IPS-20b (cell line): Measurements from ENCODE around the gene GNS.

Experiments
- H3K27ac ChIP-seq: one replicate; pipeline ENCODE4 v1.5.1; 2013; ENCODE audit warnings: low read length
- H3K27me3 ChIP-seq: 2 replicates; pipeline ENCODE4 v1.6.1; 2013; ENCODE audit warnings: mild to moderate bottlenecking, low read length, inconsistent platforms; ENCODE audit not compliant: insufficient read depth
- H3K36me3 ChIP-seq: 2 replicates; pipeline ENCODE4 v1.6.1; 2013; ENCODE audit warnings: low read depth, mild to moderate bottlenecking, inconsistent platforms, low read length, moderate library complexity; ENCODE audit not compliant: insufficient read depth
- H3K4me1 ChIP-seq: 2 replicates; pipeline ENCODE4 v1.6.1; 2013; ENCODE audit warnings: mild to moderate bottlenecking, control low read depth, inconsistent platforms, low read length, moderate library complexity; ENCODE audit not compliant: insufficient read depth
- H3K4me3 ChIP-seq: 2 replicates; pipeline ENCODE4 v1.5.1; 2013; ENCODE audit warnings: mild to moderate bottlenecking, low read length, inconsistent platforms
- H3K9ac ChIP-seq: 2 replicates; pipeline ENCODE4 v1.6.1; 2013; ENCODE audit warnings: low read depth, mild to moderate bottlenecking, inconsistent platforms, low read length, moderate library complexity
- H3K9me3 ChIP-seq: 2 replicates; pipeline ENCODE4 v1.6.1; 2013; ENCODE audit warnings: mild to moderate bottlenecking, low read depth, low read length, inconsistent platforms; ENCODE audit not compliant: insufficient read depth

GNS gene

GRCh38 chr12:64707362-64707761 is 51.8 kb downstream of the GNS start:
- Histone ChIP-seq H3K9me3 (no peaks in the 10 kb centered on the region), H3K27me3 (no peaks in the 10 kb centered on the region), H3K36me3 (no peaks in the 10 kb centered on the region)

GRCh38 chr12:64706857-64707256 is 52.3 kb downstream of the GNS start:
- Histone ChIP-seq H3K4me3 (no peak overlapping the region), H3K4me1 (no peaks in the 10 kb centered on the region), H3K36me3 (no peaks in the 10 kb centered on the region), H3K9ac (no peak overlapping the region), H3K27me3 (no peaks in the 10 kb centered on the region), H3K9me3 (no peaks in the 10 kb centered on the region), H3K27ac (no peak overlapping the region)

More at GRCh38 chr12:64707362-64707761, 51.8 kb downstream of the GNS start:
- Histone ChIP-seq H3K9ac (no peak overlapping the region), H3K27ac (no peak overlapping the region), H3K4me3 (no peak overlapping the region), H3K4me1 (no peaks in the 10 kb centered on the region)

- Histone ChIP-seq H3K4me3 (no peak overlapping the region), H3K27ac (no peak overlapping the region), H3K9ac (no peak overlapping the region), H3K4me1 (no peaks in the 10 kb centered on the region), H3K36me3 (no peaks in the 10 kb centered on the region), H3K9me3 (no peaks in the 10 kb centered on the region), H3K27me3 (no peaks in the 10 kb centered on the region)
Observed at GRCh38 chr12:64706306-64706705, 52.9 kb downstream of the GNS start.

GRCh38 chr12:64701283-64701682 is 57.9 kb downstream of the GNS start:
- Histone ChIP-seq H3K9me3 (no peaks in the 10 kb centered on the region), H3K4me3 (no peak overlapping the region), H3K36me3 (no peaks in the 10 kb centered on the region), H3K4me1 (no peaks in the 10 kb centered on the region), H3K9ac (no peak overlapping the region; the same call in 1 of the 2 replicates), H3K27ac (no peak overlapping the region), H3K27me3 (no peaks in the 10 kb centered on the region)

- Histone ChIP-seq H3K9me3 (no peaks in the 10 kb centered on the region), H3K27me3 (no peaks in the 10 kb centered on the region), H3K36me3 (no peaks in the 10 kb centered on the region), H3K4me1 (0 out of 2 replicates have a peak, but pooled peaks cover 4% of the 10 kb centered on the region), H3K9ac (no peak overlapping the region), H3K27ac (no peak overlapping the region), H3K4me3 (no peak overlapping the region)
Observed at GRCh38 chr12:64700532-64700931, 58.7 kb downstream of the GNS start.

- Histone ChIP-seq H3K4me1 (peaks cover 11% of the 10 kb centered on the region), H3K27ac (no peak overlapping the region), H3K4me3 (no peak overlapping the region), H3K9me3 (no peaks in the 10 kb centered on the region), H3K27me3 (no peaks in the 10 kb centered on the region), H3K9ac (no peak overlapping the region), H3K36me3 (peaks cover 8% of the 10 kb centered on the region)
Observed at GRCh38 chr12:64699504-64700115, 59.6 kb downstream of the GNS start.

- Histone ChIP-seq H3K27ac (no peak overlapping the region), H3K36me3 (peaks cover 13% of the 10 kb centered on the region)
Observed at GRCh38 chr12:64696080-64696741, 63.0 kb downstream of the GNS start.

GRCh38 chr12:64695550-64695949 is 63.7 kb downstream of the GNS start:
- no peak overlapping the region for H3K4me3 ChIP-seq
- peaks cover 13% of the 10 kb centered on the region for H3K36me3 ChIP-seq
- H3K4me1 ChIP-seq, result peaks cover 31% of the 10 kb centered on the region
- H3K27me3 ChIP-seq, result no peaks in the 10 kb centered on the region
- H3K9me3 ChIP-seq, result no peaks in the 10 kb centered on the region
- no peak overlapping the region for H3K27ac ChIP-seq
- H3K9ac ChIP-seq, result no peak overlapping the region

More at GRCh38 chr12:64696080-64696741, 63.0 kb downstream of the GNS start:
- H3K9ac ChIP-seq, result no peak overlapping the region
- H3K27me3 ChIP-seq, result no peaks in the 10 kb centered on the region
- H3K9me3 ChIP-seq, result no peaks in the 10 kb centered on the region
- peaks cover 29% of the 10 kb centered on the region for H3K4me1 ChIP-seq
- H3K4me3 ChIP-seq, result no peak overlapping the region

- peaks cover 31% of the 10 kb centered on the region for H3K4me1 ChIP-seq
- H3K36me3 ChIP-seq, result peaks cover 15% of the 10 kb centered on the region
- no peak overlapping the region for H3K27ac ChIP-seq
- H3K9me3 ChIP-seq, result no peaks in the 10 kb centered on the region
- H3K4me3 ChIP-seq, result no peak overlapping the region
- H3K9ac ChIP-seq, result 0 out of 2 replicates have a peak overlapping the region, but pooled peaks have one; percentile 18
- no peaks in the 10 kb centered on the region for H3K27me3 ChIP-seq
Observed at GRCh38 chr12:64694130-64695040, 64.8 kb downstream of the GNS start.

GRCh38 chr12:64691795-64692583 is 67.2 kb downstream of the GNS start:
- Histone ChIP-seq H3K4me3 (peak overlapping the region; percentile 55; the same call in 1 of the 2 replicates), H3K27ac (peak overlapping the region; percentile 72), H3K9ac (peak overlapping the region; percentile 43; the same call in 1 of the 2 replicates), H3K9me3 (no peaks in the 10 kb centered on the region), H3K36me3 (peaks cover 27% of the 10 kb centered on the region), H3K4me1 (peaks cover 31% of the 10 kb centered on the region), H3K27me3 (no peaks in the 10 kb centered on the region)

- H3K9ac ChIP-seq, result peak overlapping the region; percentile 43; the same call in 1 of the 2 replicates
- H3K27ac ChIP-seq, result peak overlapping the region; percentile 73
- peak overlapping the region; percentile 55; the same call in 1 of the 2 replicates for H3K4me3 ChIP-seq
Observed at GRCh38 chr12:64691227-64691794, 67.9 kb downstream of the GNS start.

More at GRCh38 chr12:64691227-64691794, 67.9 kb downstream of the GNS start:
- peaks cover 31% of the 10 kb centered on the region for H3K4me1 ChIP-seq
- no peaks in the 10 kb centered on the region for H3K27me3 ChIP-seq
- no peaks in the 10 kb centered on the region for H3K9me3 ChIP-seq
- H3K36me3 ChIP-seq, result peaks cover 27% of the 10 kb centered on the region
